ENCODE data around the gene PTH2R. TPM values are rescaled to one million over a fixed set of nuclear protein-coding genes. Genes with fewer than 3 reads are reported as not detected.

Gene PTH2R
- total and polyA plus RNA-seq, 9 of the 15 experiments (the other 6 are each of a cell fraction or from before 2014, with no cell fraction given), result 2.7 to 8.8 (median 4.2) TPM

- TF ChIP-seq CTCF (IDR thresholded peaks at IDR 0.05 in 2 of 3, conservative IDR thresholded peaks at IDR 0.05 in 1 of 3; ENCODE audit: insufficient read depth in 2 of 3, low read depth in 1 of 3, low read length in 3 of 3), result peak; percentile 48 to 75 (median 52); a peak in 4 of 6 replicates
- no peak for TF ChIP-seq ESRRA (IDR thresholded peaks at IDR 0.05; ENCODE audit: borderline replicate concordance, low read depth)
- no peak for TF ChIP-seq U2AF2 (optimal IDR thresholded peaks at IDR 0.05; ENCODE audit: low read depth, low read length)
- no peak for TF ChIP-seq POLR2H (tag; IDR thresholded peaks at IDR 0.05; ENCODE audit: low read depth)
- TF ChIP-seq TRIM28 (IDR thresholded peaks at IDR 0.05), result no peak
- TF ChIP-seq ARID3A (IDR thresholded peaks at IDR 0.05; ENCODE audit: borderline replicate concordance, low read depth, low read length), result peak; percentile 65; the same call in 1 of the 2 replicates
- TF ChIP-seq FIP1L1 (IDR thresholded peaks at IDR 0.05; ENCODE audit: low read depth, low read length, poor library complexity, severe bottlenecking), result no peak
- peak; percentile 28 for TF ChIP-seq MEIS2 (IDR thresholded peaks at IDR 0.05; ENCODE audit: partially characterized antibody)
- TF ChIP-seq, protein P1, sequence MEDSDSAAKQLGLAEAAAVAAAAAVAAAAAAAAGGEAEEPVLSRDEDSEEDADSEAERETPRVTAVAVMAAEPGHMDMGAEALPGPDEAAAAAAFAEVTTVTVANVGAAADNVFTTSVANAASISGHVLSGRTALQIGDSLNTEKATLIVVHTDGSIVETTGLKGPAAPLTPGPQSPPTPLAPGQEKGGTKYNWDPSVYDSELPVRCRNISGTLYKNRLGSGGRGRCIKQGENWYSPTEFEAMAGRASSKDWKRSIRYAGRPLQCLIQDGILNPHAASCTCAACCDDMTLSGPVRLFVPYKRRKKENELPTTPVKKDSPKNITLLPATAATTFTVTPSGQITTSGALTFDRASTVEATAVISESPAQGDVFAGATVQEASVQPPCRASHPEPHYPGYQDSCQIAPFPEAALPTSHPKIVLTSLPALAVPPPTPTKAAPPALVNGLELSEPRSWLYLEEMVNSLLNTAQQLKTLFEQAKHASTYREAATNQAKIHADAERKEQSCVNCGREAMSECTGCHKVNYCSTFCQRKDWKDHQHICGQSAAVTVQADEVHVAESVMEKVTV (CRISPR knock-in tag; IDR thresholded peaks at IDR 0.05), result peak; percentile 67
Observed at GRCh38 chr2:208407667-208408066, 1.1 kb downstream of the PTH2R start (continued).
